ENCODE data around the gene PLEKHA5.

- TF ChIP-seq CTCF (IDR thresholded peaks at IDR 0.05) = no peak
- no peak for TF ChIP-seq POLR2A (IDR thresholded peaks at IDR 0.05)
- TF ChIP-seq EP300 (IDR thresholded peaks at IDR 0.05) = no peak
- no peak for TF ChIP-seq POLR2AphosphoS5 (IDR thresholded peaks at IDR 0.05)
Observed at GRCh38 chr12:19351346-19351745, 221.8 kb downstream of the PLEKHA5 start.
